ENCODE measurements around the gene ST3GAL4. TPM values are rescaled to one million over a fixed set of nuclear protein-coding genes. Genes with fewer than 3 reads are reported as not detected.

Gene ST3GAL4
- total and polyA plus RNA-seq, 2 donors (not counting 1 experiment from before 2014, with no cell fraction given), result 1.1 to 1.9 TPM

GRCh38 chr11:126392633-126393013, 37.1 kb downstream of the ST3GAL4 start:
- Histone ChIP-seq H3K79me2 (ENCODE audit: control insufficient read depth, insufficient read depth, low read length) (no peaks in the 10 kb centered on the region), H3K36me3 (replicated peaks in 1 of 2; ENCODE audit: control extremely low read depth in 1 of 2, control insufficient read depth in 1 of 2, extremely low read depth in 1 of 2, insufficient read depth in 2 of 2, low read length in 1 of 2) (no peaks in the 10 kb centered on the region), H3K9ac (ENCODE audit: low read length) (no peak overlapping the region), H3K9me3 (ENCODE audit: control extremely low read depth in 1 of 3, control insufficient read depth in 2 of 3, insufficient read depth in 1 of 3, low read length in 2 of 3) (no peaks in the 10 kb centered on the region), H3K4me2 (replicated peaks; ENCODE audit: low read depth, low read length, poor library complexity, severe bottlenecking) (no peak overlapping the region), H3K4me3 (ENCODE audit: control extremely low read depth in 1 of 5, extremely low read depth in 1 of 5, insufficient read depth in 1 of 5, low read depth in 2 of 5, low read length in 4 of 5) (no peak overlapping the region), H3K4me1 (ENCODE audit: control insufficient read depth in 2 of 2, insufficient read depth in 2 of 2, low read length in 2 of 2) (peaks cover 4 to 8% of the 10 kb centered on the region in 2 donors), H2AFZ (ENCODE audit: insufficient read depth, low read depth, low read length, poor library complexity, severe bottlenecking) (no peak overlapping the region), H3K27me3 (replicated peaks in 1 of 4; ENCODE audit: control extremely low read depth in 1 of 4, control insufficient read depth in 3 of 4, insufficient read depth in 4 of 4, low read length in 3 of 4) (peaks cover 0 to 9% (median 0%) of the 10 kb centered on the region in 4 experiments), H3K27ac (ENCODE audit: low read length in 2 of 2) (no peak overlapping the region), H4K20me1 (ENCODE audit: control insufficient read depth, insufficient read depth, low read length, poor library complexity, severe bottlenecking) (no peaks in the 10 kb centered on the region)
- intact Hi-C loops (cut with micrococcal nuclease), result no loop called here
- ChIA-PET CTCF (no interaction called here), POLR2A (no interaction called here)
- Mint-ChIP-seq H3K4me3 (no peak overlapping the region), H3K27me3 (peaks cover 11% of the 10 kb centered on the region), H3K9me3 (ENCODE audit: insufficient read depth) (no peaks in the 10 kb centered on the region), H3K4me1 (peaks cover 8% of the 10 kb centered on the region), H3K27ac (no peak overlapping the region)
- no peak for DNase-seq
- ATAC-seq (ENCODE audit: low read depth), result no peak
- TF ChIP-seq EZH2 (IDR thresholded peaks at IDR 0.05; ENCODE audit: borderline replicate concordance, insufficient read depth, low read depth, low read length, poor library complexity, severe bottlenecking), result no peak
- no peak for TF ChIP-seq CTCF (IDR thresholded peaks at IDR 0.05)
- WGBS (ENCODE audit: insufficient coverage), result 0% methylated on average over 1 of the region's 4 CpGs

DNA sequence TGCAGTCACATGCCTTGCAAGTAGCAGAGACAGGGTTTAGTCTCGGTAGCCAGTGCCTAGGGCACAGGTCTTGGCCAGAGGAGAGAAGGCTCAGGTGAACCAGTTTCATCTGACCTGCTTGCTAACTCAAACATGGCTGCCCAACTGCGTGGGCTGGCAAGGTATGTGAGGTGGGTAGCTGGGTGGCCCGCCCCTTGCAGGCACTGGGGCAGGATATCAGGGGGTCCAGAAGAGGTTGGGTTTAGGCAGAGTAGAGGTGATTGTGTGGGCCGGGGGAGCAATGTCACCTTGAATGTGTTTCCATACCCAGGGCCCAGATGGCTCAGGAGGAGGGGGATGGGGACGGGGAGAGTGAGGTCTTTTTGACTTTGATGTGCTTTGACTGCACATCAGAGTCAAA, 37.7 kb downstream of the ST3GAL4 start:
- H3K27me3 ChIP-seq (replicated peaks in 1 of 4; ENCODE audit: control extremely low read depth in 1 of 4, control insufficient read depth in 3 of 4, insufficient read depth in 4 of 4, low read length in 3 of 4), result peaks cover 0 to 9% (median 0%) of the 10 kb centered on the region in 4 experiments
- no peaks in the 10 kb centered on the region for H3K36me3 ChIP-seq (replicated peaks in 1 of 2; ENCODE audit: control extremely low read depth in 1 of 2, control insufficient read depth in 1 of 2, extremely low read depth in 1 of 2, insufficient read depth in 2 of 2, low read length in 1 of 2)
- DNase-seq (no peak), ATAC-seq (ENCODE audit: low read depth) (no peak)
- H3K9ac ChIP-seq (ENCODE audit: low read length), result no peak overlapping the region
- intact Hi-C loops (cut with micrococcal nuclease), result no loop called here
- 89% methylated on average over 4 of the region's 5 CpGs for WGBS (ENCODE audit: insufficient coverage)
- no peaks in the 10 kb centered on the region for H3K9me3 Mint-ChIP-seq (ENCODE audit: insufficient read depth)
- ChIA-PET CTCF (no interaction called here), POLR2A (no interaction called here)
- H3K4me1 ChIP-seq (ENCODE audit: control insufficient read depth in 2 of 2, insufficient read depth in 2 of 2, low read length in 2 of 2), result peaks cover 4 to 8% of the 10 kb centered on the region in 2 donors
- H3K4me2 ChIP-seq (replicated peaks; ENCODE audit: low read depth, low read length, poor library complexity, severe bottlenecking), result no peak overlapping the region
- TF ChIP-seq EZH2 (IDR thresholded peaks at IDR 0.05; ENCODE audit: borderline replicate concordance, insufficient read depth, low read depth, low read length, poor library complexity, severe bottlenecking) (no peak), CTCF (IDR thresholded peaks at IDR 0.05) (no peak)
- no peak overlapping the region for H3K4me3 Mint-ChIP-seq
- H4K20me1 ChIP-seq (ENCODE audit: control insufficient read depth, insufficient read depth, low read length, poor library complexity, severe bottlenecking), result no peaks in the 10 kb centered on the region
- H3K79me2 ChIP-seq (ENCODE audit: control insufficient read depth, insufficient read depth, low read length), result no peaks in the 10 kb centered on the region
- peaks cover 8% of the 10 kb centered on the region for H3K4me1 Mint-ChIP-seq
- no peak overlapping the region for H3K27ac Mint-ChIP-seq
- H3K4me3 ChIP-seq (ENCODE audit: control extremely low read depth in 1 of 5, extremely low read depth in 1 of 5, insufficient read depth in 1 of 5, low read depth in 2 of 5, low read length in 4 of 5), result no peak overlapping the region
- no peak overlapping the region for H3K27ac ChIP-seq (ENCODE audit: low read length in 2 of 2)
- no peak overlapping the region for H2AFZ ChIP-seq (ENCODE audit: insufficient read depth, low read depth, low read length, poor library complexity, severe bottlenecking)
- no peaks in the 10 kb centered on the region for H3K9me3 ChIP-seq (ENCODE audit: control extremely low read depth in 1 of 3, control insufficient read depth in 2 of 3, insufficient read depth in 1 of 3, low read length in 2 of 3)
- peaks cover 11% of the 10 kb centered on the region for H3K27me3 Mint-ChIP-seq
